ENCODE data around the gene NDST4.

GRCh38 chr4:114813961-114814360 lies 299.5 kb downstream of the NDST4 start:
- TF ChIP-seq, protein P1, sequence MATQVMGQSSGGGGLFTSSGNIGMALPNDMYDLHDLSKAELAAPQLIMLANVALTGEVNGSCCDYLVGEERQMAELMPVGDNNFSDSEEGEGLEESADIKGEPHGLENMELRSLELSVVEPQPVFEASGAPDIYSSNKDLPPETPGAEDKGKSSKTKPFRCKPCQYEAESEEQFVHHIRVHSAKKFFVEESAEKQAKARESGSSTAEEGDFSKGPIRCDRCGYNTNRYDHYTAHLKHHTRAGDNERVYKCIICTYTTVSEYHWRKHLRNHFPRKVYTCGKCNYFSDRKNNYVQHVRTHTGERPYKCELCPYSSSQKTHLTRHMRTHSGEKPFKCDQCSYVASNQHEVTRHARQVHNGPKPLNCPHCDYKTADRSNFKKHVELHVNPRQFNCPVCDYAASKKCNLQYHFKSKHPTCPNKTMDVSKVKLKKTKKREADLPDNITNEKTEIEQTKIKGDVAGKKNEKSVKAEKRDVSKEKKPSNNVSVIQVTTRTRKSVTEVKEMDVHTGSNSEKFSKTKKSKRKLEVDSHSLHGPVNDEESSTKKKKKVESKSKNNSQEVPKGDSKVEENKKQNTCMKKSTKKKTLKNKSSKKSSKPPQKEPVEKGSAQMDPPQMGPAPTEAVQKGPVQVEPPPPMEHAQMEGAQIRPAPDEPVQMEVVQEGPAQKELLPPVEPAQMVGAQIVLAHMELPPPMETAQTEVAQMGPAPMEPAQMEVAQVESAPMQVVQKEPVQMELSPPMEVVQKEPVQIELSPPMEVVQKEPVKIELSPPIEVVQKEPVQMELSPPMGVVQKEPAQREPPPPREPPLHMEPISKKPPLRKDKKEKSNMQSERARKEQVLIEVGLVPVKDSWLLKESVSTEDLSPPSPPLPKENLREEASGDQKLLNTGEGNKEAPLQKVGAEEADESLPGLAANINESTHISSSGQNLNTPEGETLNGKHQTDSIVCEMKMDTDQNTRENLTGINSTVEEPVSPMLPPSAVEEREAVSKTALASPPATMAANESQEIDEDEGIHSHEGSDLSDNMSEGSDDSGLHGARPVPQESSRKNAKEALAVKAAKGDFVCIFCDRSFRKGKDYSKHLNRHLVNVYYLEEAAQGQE (IDR thresholded peaks at IDR 0.05; ENCODE audit: low read depth): no peak
- TF ChIP-seq, protein P2, sequence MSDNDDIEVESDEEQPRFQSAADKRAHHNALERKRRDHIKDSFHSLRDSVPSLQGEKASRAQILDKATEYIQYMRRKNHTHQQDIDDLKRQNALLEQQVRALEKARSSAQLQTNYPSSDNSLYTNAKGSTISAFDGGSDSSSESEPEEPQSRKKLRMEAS (IDR thresholded peaks at IDR 0.05): no peak
- TF ChIP-seq TAF1 (IDR thresholded peaks at IDR 0.05; ENCODE audit: low read depth) (no peak), CEBPB (IDR thresholded peaks at IDR 0.05) (no peak), USF1 (IDR thresholded peaks at IDR 0.05) (no peak), NFIC (IDR thresholded peaks at IDR 0.05) (no peak), RAD21 (IDR thresholded peaks at IDR 0.05; ENCODE audit: low read depth) (no peak), FOXM1 (IDR thresholded peaks at IDR 0.05; ENCODE audit: borderline replicate concordance, low read depth) (no peak), EP300 (IDR thresholded peaks at IDR 0.05; ENCODE audit: borderline replicate concordance) (no peak), EGR1 (IDR thresholded peaks at IDR 0.05) (no peak), TCF12 (IDR thresholded peaks at IDR 0.05; ENCODE audit: low read depth) (no peak), TEAD4 (IDR thresholded peaks at IDR 0.05) (no peak), YY1 (IDR thresholded peaks at IDR 0.05; ENCODE audit: low read depth) (no peak), CREB1 (IDR thresholded peaks at IDR 0.05; ENCODE audit: low read depth) (no peak)

All from Ishikawa (cell line).